ENCODE measurements around the gene SRL.

DNA sequence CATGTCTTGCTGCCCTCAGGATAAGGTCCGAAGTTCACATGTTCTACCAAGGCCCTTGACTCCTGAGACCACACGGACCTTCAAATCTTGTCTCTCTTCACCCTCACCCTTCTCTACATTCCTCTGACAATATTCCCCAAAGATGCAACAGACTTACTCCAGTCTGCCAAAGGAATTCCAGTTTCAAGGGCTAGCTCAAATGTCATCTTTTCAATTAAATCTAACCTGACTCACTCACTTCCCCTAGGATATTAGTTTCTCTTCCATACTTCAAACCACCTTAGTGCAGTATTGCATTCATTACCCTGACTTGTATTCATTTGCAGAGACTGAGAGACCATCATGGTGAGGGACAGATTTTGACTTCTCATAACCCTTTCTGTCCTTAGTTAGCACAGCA lies 66.0 kb downstream of the SRL start:
- TF ChIP-seq, protein P1, sequence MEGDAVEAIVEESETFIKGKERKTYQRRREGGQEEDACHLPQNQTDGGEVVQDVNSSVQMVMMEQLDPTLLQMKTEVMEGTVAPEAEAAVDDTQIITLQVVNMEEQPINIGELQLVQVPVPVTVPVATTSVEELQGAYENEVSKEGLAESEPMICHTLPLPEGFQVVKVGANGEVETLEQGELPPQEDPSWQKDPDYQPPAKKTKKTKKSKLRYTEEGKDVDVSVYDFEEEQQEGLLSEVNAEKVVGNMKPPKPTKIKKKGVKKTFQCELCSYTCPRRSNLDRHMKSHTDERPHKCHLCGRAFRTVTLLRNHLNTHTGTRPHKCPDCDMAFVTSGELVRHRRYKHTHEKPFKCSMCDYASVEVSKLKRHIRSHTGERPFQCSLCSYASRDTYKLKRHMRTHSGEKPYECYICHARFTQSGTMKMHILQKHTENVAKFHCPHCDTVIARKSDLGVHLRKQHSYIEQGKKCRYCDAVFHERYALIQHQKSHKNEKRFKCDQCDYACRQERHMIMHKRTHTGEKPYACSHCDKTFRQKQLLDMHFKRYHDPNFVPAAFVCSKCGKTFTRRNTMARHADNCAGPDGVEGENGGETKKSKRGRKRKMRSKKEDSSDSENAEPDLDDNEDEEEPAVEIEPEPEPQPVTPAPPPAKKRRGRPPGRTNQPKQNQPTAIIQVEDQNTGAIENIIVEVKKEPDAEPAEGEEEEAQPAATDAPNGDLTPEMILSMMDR (IDR thresholded peaks at IDR 0.05): no peak
- TF ChIP-seq POLR2AphosphoS5 (IDR thresholded peaks at IDR 0.05; ENCODE audit: low read depth, low read length) (no peak), TCF7L2 (IDR thresholded peaks at IDR 0.05; ENCODE audit: low read depth, low read length) (no peak), SIN3A (IDR thresholded peaks at IDR 0.05; ENCODE audit: borderline replicate concordance, insufficient read depth, low read depth, low read length) (no peak)
